GM21717 (cell line): ENCODE data around the gene PCBD2.
A peak's percentile ranks its signal among the peaks of the same experiment; 100 is the strongest.
"Not testable (repeated sequence)": the region's sequence is repeated elsewhere in the genome, so short reads cannot be mapped to it uniquely, and the experiment has no call there.

ENCODE experiments used
- ATAC-seq: cut with Tn5 transposase; IDR thresholded peaks from one replicate; pipeline ENCODE4 v1.9.1; 2021; ENCODE audit warnings: mild to moderate bottlenecking, moderate library complexity; ENCODE audit not compliant: unreplicated experiment

PCBD2 gene

GRCh38 chr5:134904610-134905245 is at the start of gene PCBD2:
TSS of gene PCBD2 (plus strand) at chr5:134905131. CDS start at chr5:134905140, 9 bp downstream.
- peak; percentile 81 for ATAC-seq

- not testable (repeated sequence) for ATAC-seq
Observed at GRCh38 chr5:134856465-134856864, 48.5 kb upstream of the PCBD2 start.

- ATAC-seq = no peak
Observed at GRCh38 chr5:134857401-134857800, 47.5 kb upstream of the PCBD2 start.

GRCh38 chr5:134864707-134865106 is 40.2 kb upstream of the PCBD2 start:
- no peak for ATAC-seq

- ATAC-seq = no peak
Observed at GRCh38 chr5:134873494-134873893, 31.4 kb upstream of the PCBD2 start.

GRCh38 chr5:134873987-134874830 is 30.7 kb upstream of the PCBD2 start, which contains the start of gene TXNDC15:
TSS of gene TXNDC15 (plus strand) at chr5:134874371. CDS start at chr5:134874428, 57 bp downstream.
- peak; percentile 84 for ATAC-seq

- ATAC-seq = no peak
Observed at GRCh38 chr5:134874831-134875655, 29.9 kb upstream of the PCBD2 start.

GRCh38 chr5:134877159-134877558 is 27.8 kb upstream of the PCBD2 start:
- peak; percentile 45 for ATAC-seq

- no peak for ATAC-seq
Observed at GRCh38 chr5:134878403-134878802, 26.5 kb upstream of the PCBD2 start.

GRCh38 chr5:134879456-134879855 is 25.5 kb upstream of the PCBD2 start:
- ATAC-seq = no peak

- ATAC-seq = not testable (repeated sequence)
Observed at GRCh38 chr5:134880937-134881336, 24.0 kb upstream of the PCBD2 start.

- ATAC-seq = not testable (repeated sequence)
Observed at GRCh38 chr5:134881711-134882110, 23.2 kb upstream of the PCBD2 start.

- no peak for ATAC-seq
Observed at GRCh38 chr5:134887593-134888159, 17.3 kb upstream of the PCBD2 start.

- ATAC-seq = no peak
Observed at GRCh38 chr5:134889335-134889734, 15.6 kb upstream of the PCBD2 start.

GRCh38 chr5:134891473-134891872 is 13.5 kb upstream of the PCBD2 start:
- no peak for ATAC-seq

- ATAC-seq = no peak
Observed at GRCh38 chr5:134892282-134892681, 12.6 kb upstream of the PCBD2 start.

- no peak for ATAC-seq
Observed at GRCh38 chr5:134892926-134893325, 12.0 kb upstream of the PCBD2 start.

- ATAC-seq = no peak
Observed at GRCh38 chr5:134893748-134894505, 11.0 kb upstream of the PCBD2 start.

- ATAC-seq = no peak
Observed at GRCh38 chr5:134902071-134902801, 2.7 kb upstream of the PCBD2 start.
